Naive thymus-derived CD4-positive, alpha-beta T cell (primary cell): ENCODE measurements around the gene ACYP1. TPM values are rescaled to one million over a fixed set of nuclear protein-coding genes. Genes with fewer than 3 reads are reported as not detected.

ENCODE experiments used
- ATAC-seq: fragments of 150-1000 bp; cut with Tn5 transposase; 2 replicates; pipeline ENCODE4 v1.10.0; 2021; ENCODE audit warnings: mild to moderate bottlenecking, moderate library complexity
- CTCF ChIA-PET: fragments of 350-600 bp; sonication (Branson Sonifier 250); formaldehyde crosslinking; loops from one replicate; lab custom pipeline; 2021; ENCODE audit warnings: antibody characterized with exemption; lab: Charles Lee
- POLR2A ChIA-PET: fragments of 350-600 bp; sonication (Branson Sonifier 250); formaldehyde crosslinking; loops from one replicate; lab custom pipeline; 2021; ENCODE audit warnings: antibody characterized with exemption, inconsistent platforms; lab: Charles Lee
- DNase-seq, 9 donors: peaks; one replicate each; pipeline versions ENCODE4 v3.0.0 to v3.0.0-alpha.2; 2020 to 2022; ENCODE audit warnings: mixed read lengths in 1 of 9
- H3K27ac ChIP-seq: one replicate; pipeline ENCODE4 v1.7.0; 2013; ENCODE audit warnings: mild to moderate bottlenecking, low read depth, low read length, moderate library complexity
- H3K27me3 ChIP-seq, 2 donors: one replicate each; pipeline ENCODE4 v1.7.0; 2013; ENCODE audit warnings: low read length in 2 of 2, mild to moderate bottlenecking in 2 of 2, moderate library complexity in 2 of 2; ENCODE audit not compliant: control insufficient read depth in 2 of 2, insufficient read depth in 2 of 2
- H3K36me3 ChIP-seq, 3 experiments: 1 replicate in 2 of 3; 2 replicates in 1 of 3; pipeline ENCODE4 v1.7.0; 2013; ENCODE audit warnings: low read length in 3 of 3, mild to moderate bottlenecking in 3 of 3, moderate library complexity in 1 of 3; ENCODE audit not compliant: insufficient read depth in 3 of 3, control insufficient read depth in 2 of 3
- H3K4me1 ChIP-seq, 2 donors: one replicate each; pipeline ENCODE4 v1.7.0; 2013; ENCODE audit warnings: low read length in 2 of 2, mild to moderate bottlenecking in 2 of 2, moderate library complexity in 1 of 2; ENCODE audit not compliant: control insufficient read depth in 2 of 2, insufficient read depth in 2 of 2
- H3K4me3 ChIP-seq: 2 replicates; pipeline ENCODE4 v1.7.0; 2013; ENCODE audit warnings: mild to moderate bottlenecking, low read length
- H3K9me3 ChIP-seq, 3 experiments: 1 replicate in 2 of 3; 2 replicates in 1 of 3; pipeline ENCODE4 v1.7.0; 2013; ENCODE audit warnings: low read length in 3 of 3; ENCODE audit not compliant: control insufficient read depth in 2 of 3
- H3K27ac Mint-ChIP-seq, 9 donors: one replicate each; pipeline ENCODE4 v1.8.0; 2020 to 2022; ENCODE audit warnings: mixed read lengths in 9 of 9, mild to moderate bottlenecking in 8 of 9, moderate library complexity in 5 of 9, inconsistent platforms in 2 of 9
- H3K27me3 Mint-ChIP-seq, 5 donors: one replicate each; pipeline ENCODE4 v1.8.0; 2021 to 2022; ENCODE audit warnings: mixed read lengths in 5 of 5, mild to moderate bottlenecking in 1 of 5
- H3K36me3 Mint-ChIP-seq, 5 donors: one replicate each; pipeline ENCODE4 v1.8.0; 2020 to 2022; ENCODE audit warnings: mixed read lengths in 5 of 5, mild to moderate bottlenecking in 3 of 5, inconsistent platforms in 1 of 5
- H3K4me1 Mint-ChIP-seq, 7 donors: one replicate each; pipeline ENCODE4 v1.8.0; 2020 to 2022; ENCODE audit warnings: mixed read lengths in 7 of 7, mild to moderate bottlenecking in 3 of 7, inconsistent platforms in 1 of 7
- H3K4me3 Mint-ChIP-seq, 10 donors: one replicate each; pipeline ENCODE4 v1.8.0; 2020 to 2022; ENCODE audit warnings: mild to moderate bottlenecking in 10 of 10, mixed read lengths in 10 of 10, moderate library complexity in 6 of 10, inconsistent platforms in 2 of 10
- H3K9me3 Mint-ChIP-seq, 11 donors: one replicate each; pipeline ENCODE4 v1.8.0; 2020 to 2022; ENCODE audit warnings: mixed read lengths in 11 of 11, mild to moderate bottlenecking in 4 of 11, inconsistent platforms in 1 of 11, moderate library complexity in 1 of 11
- intact Hi-C, 2 donors: fragments of 100-400 bp; cut with micrococcal nuclease; formaldehyde crosslinking; loops; one replicate each; pipeline ENCODE4 v1.15.1; 2023
- polyA plus RNA-seq, 2 donors: library from polyadenylated mRNA; unstranded; fragments of 300-500 nt; fragmentation: Illumina TruSeq; gene quantifications; one replicate each; pipeline ENCODE4 v1.2.3, GENCODE V29; 2021
- total RNA-seq, 6 experiments: library from RNA in 5 of 6; stranded (reverse) in 5 of 6; gene quantifications; 1 replicate in 5 of 6; 2 replicates in 1 of 6; pipeline ENCODE4 v1.2.3 and lab custom pipeline; 2021 to 2026

Gene ACYP1
- total and polyA plus RNA-seq, 7 experiments from 2014 or later = 11.8 to 39.5 (median 17.9) TPM

DNA sequence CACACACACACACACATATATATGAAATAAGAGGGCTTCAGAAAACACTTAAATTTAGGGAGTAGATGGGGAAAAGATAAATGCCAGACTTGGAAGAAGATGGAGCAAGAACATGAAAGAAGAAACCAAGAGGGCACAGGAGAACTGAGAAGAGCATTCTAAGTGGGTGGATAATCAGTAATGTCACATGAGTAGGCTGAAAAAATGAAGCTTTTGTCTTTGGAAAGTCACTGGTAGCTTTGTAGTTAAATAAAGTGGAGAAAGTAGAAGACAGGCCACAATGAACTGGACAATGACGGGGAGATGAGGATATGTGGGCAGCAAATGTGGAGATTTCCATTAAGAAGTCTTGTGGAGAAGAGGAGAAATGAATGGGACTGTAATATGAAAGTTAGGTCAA is 3.4 kb upstream of the ACYP1 start:
- H3K4me3 ChIP-seq = no peak overlapping the region
- H3K9me3 ChIP-seq = no peaks in the 10 kb centered on the region
- CTCF ChIA-PET = interaction anchor here (1.6 kb wide), 1 partner anchor 161 kb away, joined by 3 read pairs; no protein-coding TSS in a partner anchor

DNA sequence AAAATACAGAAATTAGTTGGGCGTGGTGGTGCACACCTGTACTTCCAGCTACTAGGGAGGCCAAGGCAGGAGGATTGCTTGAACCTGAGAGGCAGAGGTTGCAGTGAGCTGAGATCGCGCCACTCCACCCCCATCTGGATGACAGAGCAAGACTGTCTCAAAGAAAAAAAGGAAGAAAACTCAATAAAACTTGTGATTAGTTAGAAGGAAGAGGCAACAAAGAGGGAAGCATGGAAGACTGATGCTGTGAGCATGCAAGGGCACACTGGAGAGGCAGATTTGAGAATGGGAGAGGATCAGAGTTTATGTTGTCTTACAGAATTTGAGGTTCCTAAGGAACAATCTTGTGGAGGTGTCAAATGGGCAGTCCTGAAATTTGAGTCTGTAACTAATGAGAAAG is 2.9 kb upstream of the ACYP1 start:
- Histone ChIP-seq H3K4me3 (no peak overlapping the region), H3K9me3 (no peaks in the 10 kb centered on the region), H3K27me3 (no peaks in the 10 kb centered on the region), H3K27ac (no peak overlapping the region), H3K36me3 (peaks cover 0 to 5% (median 0%) of the 10 kb centered on the region in 3 experiments), H3K4me1 (peaks cover 14 to 17% of the 10 kb centered on the region in 2 donors)
- ATAC-seq = no peak
- intact Hi-C loops = loop anchor here in 1 of 2 donors (5.0 kb wide), 1 partner anchor 119 kb away; no protein-coding TSS in a partner anchor
- H3K27me3 Mint-ChIP-seq = peaks cover 0 to 3% (median 0%) of the 10 kb centered on the region in 5 donors
- H3K9me3 Mint-ChIP-seq = no peaks in the 10 kb centered on the region
- DNase-seq = no peak
- H3K27ac Mint-ChIP-seq = no peak overlapping the region
- no peaks in the 10 kb centered on the region for H3K36me3 Mint-ChIP-seq
- no peak overlapping the region for H3K4me3 Mint-ChIP-seq
- POLR2A ChIA-PET = no interaction called here
- CTCF ChIA-PET = interaction anchor here (1.6 kb wide), 1 partner anchor 161 kb away, joined by 3 read pairs; no protein-coding TSS in a partner anchor
- H3K4me1 Mint-ChIP-seq = peaks cover 18 to 32% (median 23%) of the 10 kb centered on the region in 7 donors

More for the DNA sequence above, 3.4 kb upstream of the ACYP1 start:
- no peaks in the 10 kb centered on the region for H3K9me3 Mint-ChIP-seq
- POLR2A ChIA-PET = no interaction called here
- peaks cover 0 to 5% (median 0%) of the 10 kb centered on the region in 3 experiments for H3K36me3 ChIP-seq
- peaks cover 18 to 31% (median 23%) of the 10 kb centered on the region in 7 donors for H3K4me1 Mint-ChIP-seq
- DNase-seq (no peak), ATAC-seq (no peak)
- peaks cover 0 to 3% (median 0%) of the 10 kb centered on the region in 5 donors for H3K27me3 Mint-ChIP-seq
- H3K27ac ChIP-seq = no peak overlapping the region
- peaks cover 14 to 17% of the 10 kb centered on the region in 2 donors for H3K4me1 ChIP-seq
- no peaks in the 10 kb centered on the region for H3K36me3 Mint-ChIP-seq
- H3K27ac Mint-ChIP-seq = no peak overlapping the region
- H3K4me3 Mint-ChIP-seq = no peak overlapping the region
- no peaks in the 10 kb centered on the region for H3K27me3 ChIP-seq
- intact Hi-C loops = loop anchor here in 1 of 2 donors (5.0 kb wide), 1 partner anchor 120 kb away; no protein-coding TSS in a partner anchor

DNA sequence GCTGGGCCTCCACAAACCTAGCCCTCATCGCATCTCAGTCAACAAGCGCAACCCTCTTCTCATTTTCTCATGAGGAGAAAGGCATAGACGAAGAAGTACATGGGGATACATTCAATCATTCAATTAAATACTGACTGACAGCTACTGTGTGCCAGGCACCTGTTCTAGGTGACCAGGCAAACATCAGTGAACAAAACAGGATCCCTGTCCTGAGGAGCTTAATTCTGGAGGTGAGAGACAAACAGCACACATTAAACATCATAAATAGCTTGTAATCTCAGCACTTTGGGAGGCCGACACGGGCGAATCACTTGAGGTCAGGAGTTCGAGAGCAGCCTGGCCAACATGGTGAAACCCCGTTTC is 362 bp upstream of the ACYP1 start:
- CTCF ChIA-PET = interaction anchor here (1.8 kb wide), 1 partner anchor 203 kb away, joined by 4 read pairs; no protein-coding TSS in a partner anchor
- ATAC-seq (no peak), DNase-seq (no peak)
- Histone ChIP-seq H3K27ac (peak overlapping the region; percentile 83), H3K4me3 (peak overlapping the region; percentile 98), H3K4me1 (peaks cover 14 to 17% of the 10 kb centered on the region in 2 donors), H3K36me3 (peaks cover 0 to 5% (median 0%) of the 10 kb centered on the region in 3 experiments), H3K9me3 (no peaks in the 10 kb centered on the region), H3K27me3 (no peaks in the 10 kb centered on the region)
- H3K36me3 Mint-ChIP-seq = peaks cover 6 to 19% (median 7%) of the 10 kb centered on the region in 5 donors
- peak overlapping the region; percentile 90 to 99 (median 96) for H3K27ac Mint-ChIP-seq
- H3K27me3 Mint-ChIP-seq = no peaks in the 10 kb centered on the region
- POLR2A ChIA-PET = interaction anchor here (0.6 to 4.9 kb wide), 4 partner anchors 13 to 62 kb away, joined by 3 to 29 read pairs (median 4); partner anchors contain the start of genes EIF2B2 and MLH3
- H3K9me3 Mint-ChIP-seq = no peaks in the 10 kb centered on the region
- intact Hi-C loops = loop anchor here (1.0 to 2.0 kb wide), 2 partner anchors 61 to 62 kb away; partner anchors contain the start of gene EIF2B2 (in 2 of the 2)
- peaks cover 15 to 36% (median 27%) of the 10 kb centered on the region in 7 donors for H3K4me1 Mint-ChIP-seq
- H3K4me3 Mint-ChIP-seq = peak overlapping the region; percentile 93 to 100 (median 99)

DNA sequence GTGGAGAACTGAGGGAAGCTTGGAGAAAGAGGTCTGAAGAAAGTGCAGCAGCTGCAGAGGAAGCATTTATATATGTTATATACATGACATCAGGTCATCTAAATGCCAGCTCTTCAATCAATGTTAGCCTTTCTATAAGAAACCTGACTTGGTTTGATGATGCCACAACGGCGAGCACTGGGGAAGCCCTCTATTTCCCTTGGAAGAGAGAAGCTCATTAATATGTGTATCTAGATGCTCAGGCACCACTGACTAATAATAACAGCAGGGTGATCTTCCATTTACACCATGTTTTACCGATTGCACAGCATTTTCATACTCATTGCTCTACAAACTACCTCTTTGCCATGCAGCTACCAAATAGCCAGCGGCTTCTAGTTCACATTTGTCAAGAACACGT is 811 bp downstream of the ACYP1 start:
- peak overlapping the region; percentile 98 for H3K4me3 ChIP-seq
- H3K36me3 ChIP-seq = peaks cover 0 to 5% (median 0%) of the 10 kb centered on the region in 3 experiments
- H3K9me3 ChIP-seq = no peaks in the 10 kb centered on the region
- intact Hi-C loops = loop anchor here (1.0 kb wide), 1 partner anchor 12 kb away; the partner anchor contains the start of gene MLH3 (in 2 of the 2)
- ATAC-seq (no peak), DNase-seq (no peak)
- peaks cover 7 to 9% of the 10 kb centered on the region in 2 donors for H3K4me1 ChIP-seq
- peak overlapping the region; percentile 83 for H3K27ac ChIP-seq
- ChIA-PET POLR2A (interaction anchor here (1.2 to 4.9 kb wide), 3 partner anchors 12 to 18 kb away, joined by 3 to 29 read pairs (median 4); partner anchors contain the start of gene MLH3), CTCF (interaction anchor here (0.9 kb wide), 1 partner anchor 11 kb away, joined by 3 read pairs; no protein-coding TSS in a partner anchor)
- H3K27me3 Mint-ChIP-seq = no peaks in the 10 kb centered on the region
- no peaks in the 10 kb centered on the region for H3K27me3 ChIP-seq
- H3K36me3 Mint-ChIP-seq = peaks cover 6 to 25% (median 7%) of the 10 kb centered on the region in 5 donors
- peak overlapping the region; percentile 90 to 99 (median 96) for H3K27ac Mint-ChIP-seq
- peaks cover 15 to 38% (median 27%) of the 10 kb centered on the region in 7 donors for H3K4me1 Mint-ChIP-seq
- H3K4me3 Mint-ChIP-seq = peak overlapping the region; percentile 93 to 100 (median 99)
- H3K9me3 Mint-ChIP-seq = no peaks in the 10 kb centered on the region

DNA sequence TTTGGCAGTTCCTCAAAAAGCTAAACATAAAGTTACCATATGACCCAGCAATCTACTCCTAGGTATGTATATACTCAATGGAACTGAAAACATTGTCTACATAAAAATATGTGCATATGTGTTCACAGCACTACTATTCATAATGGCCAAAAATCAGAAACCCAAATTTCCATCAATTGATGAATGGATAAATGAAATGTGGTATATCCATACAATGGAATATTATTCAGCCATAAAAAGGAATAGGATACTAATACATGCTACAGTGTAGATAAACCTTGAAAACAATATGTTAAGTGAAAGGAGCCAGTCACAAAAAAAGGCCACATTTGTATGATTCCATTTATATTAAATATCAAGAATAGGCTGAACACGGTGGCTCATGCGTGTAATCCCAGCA is 3.4 kb downstream of the ACYP1 start:
- Histone ChIP-seq H3K4me3 (no peak overlapping the region), H3K9me3 (no peaks in the 10 kb centered on the region), H3K36me3 (peaks cover 0 to 5% (median 0%) of the 10 kb centered on the region in 3 experiments), H3K27me3 (no peaks in the 10 kb centered on the region), H3K27ac (no peak overlapping the region), H3K4me1 (peaks cover 7 to 9% of the 10 kb centered on the region in 2 donors)
- DNase-seq = no peak
- H3K4me3 Mint-ChIP-seq = no peak overlapping the region
- peaks cover 6 to 33% (median 12%) of the 10 kb centered on the region in 5 donors for H3K36me3 Mint-ChIP-seq
- CTCF ChIA-PET = no interaction called here
- H3K4me1 Mint-ChIP-seq = peaks cover 15 to 48% (median 28%) of the 10 kb centered on the region in 7 donors
- H3K27ac Mint-ChIP-seq = no peak overlapping the region
- no peak for ATAC-seq
- intact Hi-C loops = no loop called here
- POLR2A ChIA-PET = no interaction called here
- H3K9me3 Mint-ChIP-seq = no peaks in the 10 kb centered on the region
- H3K27me3 Mint-ChIP-seq = no peaks in the 10 kb centered on the region

DNA sequence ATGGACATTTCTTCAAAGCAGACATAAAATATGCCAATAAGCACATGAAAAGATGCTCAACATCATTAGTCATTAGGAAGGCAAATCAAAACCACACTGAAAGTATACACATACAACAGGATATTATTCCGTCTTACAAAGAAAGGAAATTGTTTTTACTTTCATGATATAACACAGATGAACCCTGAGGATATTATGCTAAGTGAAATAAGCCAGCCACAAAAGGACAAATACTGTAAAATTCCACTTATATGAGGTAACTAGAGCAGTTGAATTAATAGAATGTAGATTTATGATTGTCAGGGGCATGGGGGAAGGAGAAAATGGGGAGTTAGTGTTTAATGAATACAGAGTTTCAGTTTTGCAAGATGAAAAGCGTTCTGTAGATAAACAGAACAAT is 4.2 kb downstream of the ACYP1 start:
- H3K4me3 Mint-ChIP-seq = no peak overlapping the region
- peaks cover 7 to 9% of the 10 kb centered on the region in 2 donors for H3K4me1 ChIP-seq
- no peaks in the 10 kb centered on the region for H3K27me3 Mint-ChIP-seq
- no peak for ATAC-seq
- no peaks in the 10 kb centered on the region for H3K27me3 ChIP-seq
- no peak overlapping the region for H3K4me3 ChIP-seq
- peaks cover 6 to 36% (median 13%) of the 10 kb centered on the region in 5 donors for H3K36me3 Mint-ChIP-seq
- H3K27ac ChIP-seq = no peak overlapping the region
- peak overlapping the region in 1 of 9 donors; percentile 55 for H3K27ac Mint-ChIP-seq
- intact Hi-C loops = no loop called here
- no peaks in the 10 kb centered on the region for H3K9me3 ChIP-seq
- H3K9me3 Mint-ChIP-seq = no peaks in the 10 kb centered on the region
- ChIA-PET CTCF (no interaction called here), POLR2A (no interaction called here)
- peaks cover 15 to 47% (median 27%) of the 10 kb centered on the region in 7 donors for H3K4me1 Mint-ChIP-seq
- peaks cover 0 to 5% (median 0%) of the 10 kb centered on the region in 3 experiments for H3K36me3 ChIP-seq
- no peak for DNase-seq
